H1 (cell line): Measurements from ENCODE around the gene EPB41L4A. TPM values are rescaled to one million over a fixed set of nuclear protein-coding genes. Genes with fewer than 3 reads are reported as not detected.

Source experiments
- CTCF ChIA-PET: fragments of 300-600 bp; sonication (Branson Sonifier 250); formaldehyde crosslinking; loops from one replicate; lab custom pipeline; 2021; ENCODE audit not compliant: partially characterized antibody; lab: Charles Lee
- POLR2A ChIA-PET: fragments of 300-600 bp; sonication (Branson Sonifier 250); formaldehyde crosslinking; loops from one replicate; lab custom pipeline; 2021; ENCODE audit warnings: inconsistent platforms; ENCODE audit not compliant: partially characterized antibody; lab: Charles Lee
- DNase-seq, 2 experiments: peaks; one replicate each; pipeline versions ENCODE4 v3.0.0 to v3.0.0-alpha.2; 2010 to 2022; ENCODE audit warnings: low spot score in 2 of 2, low read depth in 1 of 2, mixed read lengths in 1 of 2
- FAIRE-seq: peaks from 2 replicates; lab custom pipeline; 2011; peaks lifted over from hg19 to GRCh38; lab: Jason Lieb, UNC
- H2AFZ ChIP-seq: 2 replicates; pipeline ENCODE4 v1.8.1; 2012; ENCODE audit warnings: low read length, inconsistent platforms
- H2AK5ac ChIP-seq: 2 replicates; pipeline ENCODE4 v1.6.1; 2013; ENCODE audit warnings: low read depth, low read length
- H2BK120ac ChIP-seq: replicated peaks from 2 replicates; pipeline ENCODE3; 2013; ENCODE audit warnings: low read depth, low read length, inconsistent platforms
- H2BK12ac ChIP-seq: 2 replicates; pipeline ENCODE4 v1.6.1; 2013; ENCODE audit warnings: low read depth, low read length
- H2BK15ac ChIP-seq: 2 replicates; pipeline ENCODE4 v1.6.1; 2013; ENCODE audit warnings: low read length
- H2BK20ac ChIP-seq: 2 replicates; pipeline ENCODE4 v1.6.1; 2013; ENCODE audit warnings: low read length
- H2BK5ac ChIP-seq: 2 replicates; pipeline ENCODE4 v1.6.1; 2013; ENCODE audit warnings: low read depth, low read length
- H3K14ac ChIP-seq: 2 replicates; pipeline ENCODE4 v1.6.1; 2013; ENCODE audit warnings: inconsistent platforms; ENCODE audit not compliant: insufficient read length
- H3K18ac ChIP-seq: 2 replicates; pipeline ENCODE4 v1.6.1; 2013; ENCODE audit warnings: low read length; ENCODE audit errors: extremely low read depth
- H3K23ac ChIP-seq: 2 replicates; pipeline ENCODE4 v1.6.1; 2013; ENCODE audit warnings: inconsistent platforms; ENCODE audit not compliant: insufficient read length
- H3K23me2 ChIP-seq: 2 replicates; pipeline ENCODE4 v1.6.1; 2013; ENCODE audit warnings: low read depth, low read length
- H3K27ac ChIP-seq: 2 replicates; pipeline ENCODE4 v1.6.1; 2011; ENCODE audit warnings: low read depth, low read length, inconsistent platforms
- H3K27me3 ChIP-seq, 4 experiments: replicated peaks in 1 of 4; 1 replicate in 1 of 4; 2 replicates in 3 of 4; pipeline versions ENCODE4 v1.6.1 to v1.8.1; 2011 to 2013; ENCODE audit warnings: low read length in 3 of 4, mild to moderate bottlenecking in 3 of 4, inconsistent platforms in 2 of 4, mixed read lengths in 2 of 4, moderate library complexity in 1 of 4; ENCODE audit not compliant: control insufficient read depth in 3 of 4, insufficient read depth in 3 of 4; ENCODE audit errors: extremely low read depth in 1 of 4
- H3K36me3 ChIP-seq, 4 experiments: 2 replicates each; pipeline versions ENCODE4 v1.6.1 to v1.8.1; 2011 to 2013; ENCODE audit warnings: mild to moderate bottlenecking in 4 of 4, low read length in 3 of 4, moderate library complexity in 2 of 4, control low read depth in 1 of 4, inconsistent platforms in 1 of 4; ENCODE audit not compliant: insufficient read depth in 4 of 4, control insufficient read depth in 2 of 4
- H3K4ac ChIP-seq: replicated peaks from 2 replicates; pipeline ENCODE3; 2013; ENCODE audit warnings: low read length, low read depth, mixed read lengths, inconsistent platforms; ENCODE audit not compliant: insufficient read length
- H3K4me1 ChIP-seq, 4 experiments: replicated peaks in 1 of 4; 1 replicate in 1 of 4; 2 replicates in 3 of 4; pipeline versions ENCODE4 v1.6.1 to v1.8.1; 2011 to 2013; ENCODE audit warnings: low read length in 3 of 4, inconsistent platforms in 2 of 4, mixed read lengths in 1 of 4; ENCODE audit not compliant: insufficient read depth in 4 of 4, control insufficient read depth in 3 of 4
- H3K4me2 ChIP-seq, 2 experiments: 2 replicates each; pipeline versions ENCODE4 v1.6.1 to v1.8.1; 2011 to 2013; ENCODE audit warnings: low read depth in 2 of 2, low read length in 2 of 2, control low read depth in 1 of 2, inconsistent platforms in 1 of 2, mild to moderate bottlenecking in 1 of 2; ENCODE audit not compliant: insufficient read depth in 1 of 2
- H3K4me3 ChIP-seq, 4 experiments: fragments of 200-600, 300-600 bp in 1 of 4; sonication (generic), shearing (Covaris generic), sonication (Bioruptor Twin) in 1 of 4; 2 replicates each; pipeline versions ENCODE4 v1.5.1 to v1.8.1; 2011 to 2016; ENCODE audit warnings: low read length in 4 of 4, low read depth in 3 of 4, control low read depth in 2 of 4, inconsistent platforms in 2 of 4, mild to moderate bottlenecking in 2 of 4, mixed read lengths in 1 of 4, moderate library complexity in 1 of 4; ENCODE audit not compliant: insufficient read depth in 2 of 4; ENCODE audit errors: extremely low read depth in 1 of 4
- H3K56ac ChIP-seq: replicated peaks from 2 replicates; pipeline ENCODE3; 2013; ENCODE audit warnings: low read depth, mild to moderate bottlenecking, mixed read lengths, low read length, inconsistent platforms; ENCODE audit not compliant: insufficient read length
- H3K79me1 ChIP-seq: 2 replicates; pipeline ENCODE4 v1.6.1; 2013; ENCODE audit warnings: low read depth, low read length, control low read depth
- H3K79me2 ChIP-seq, 2 experiments: 2 replicates each; pipeline versions ENCODE4 v1.6.1 to v1.8.1; 2012 to 2013; ENCODE audit warnings: low read length in 2 of 2, mild to moderate bottlenecking in 2 of 2, inconsistent platforms in 1 of 2; ENCODE audit not compliant: insufficient read depth in 2 of 2, control insufficient read depth in 1 of 2
- H3K9ac ChIP-seq, 4 experiments: replicated peaks in 1 of 4; 1 replicate in 1 of 4; 2 replicates in 3 of 4; pipeline versions ENCODE4 v1.6.1 to v1.8.1; 2011 to 2013; ENCODE audit warnings: low read depth in 3 of 4, low read length in 3 of 4, control low read depth in 2 of 4, mild to moderate bottlenecking in 2 of 4, moderate library complexity in 2 of 4, inconsistent platforms in 1 of 4; ENCODE audit errors: extremely low read depth in 1 of 4
- H3K9me3 ChIP-seq, 2 experiments: 2 replicates each; pipeline versions ENCODE4 v1.6.1 to v1.8.1; 2012 to 2013; ENCODE audit warnings: mild to moderate bottlenecking in 2 of 2, moderate library complexity in 2 of 2, control low read depth in 1 of 2, inconsistent platforms in 1 of 2, low read depth in 1 of 2, low read length in 1 of 2, mixed read lengths in 1 of 2; ENCODE audit not compliant: insufficient read depth in 2 of 2
- H4K20me1 ChIP-seq, 2 experiments: replicated peaks in 1 of 2; 2 replicates each; pipeline versions ENCODE3 to v1.8.1; 2011 to 2013; ENCODE audit warnings: inconsistent platforms in 2 of 2, low read length in 2 of 2, mild to moderate bottlenecking in 1 of 2; ENCODE audit not compliant: insufficient read depth in 2 of 2, control insufficient read depth in 1 of 2
- H4K5ac ChIP-seq: 2 replicates; pipeline ENCODE4 v1.6.1; 2013; ENCODE audit warnings: low read length, low read depth, mixed read lengths, inconsistent platforms; ENCODE audit not compliant: insufficient read length
- H4K8ac ChIP-seq: 2 replicates; pipeline ENCODE4 v1.8.0; 2013; ENCODE audit warnings: mild to moderate bottlenecking, moderate library complexity, low read length, inconsistent platforms; ENCODE audit not compliant: insufficient read depth; ENCODE audit errors: extremely low read depth
- H4K91ac ChIP-seq: replicated peaks from 2 replicates; pipeline ENCODE3; 2013; ENCODE audit warnings: low read length, mixed read lengths, inconsistent platforms; ENCODE audit not compliant: insufficient read length
- EGR1 ChIP-seq: IDR thresholded peaks from 2 replicates; pipeline ENCODE4 v1.6.1; 2011; ENCODE audit warnings: low read depth, low read length, borderline replicate concordance
- RAD21 ChIP-seq, 2 experiments: IDR thresholded peaks in 1 of 2; conservative IDR thresholded peaks in 1 of 2; 2 replicates each; pipeline ENCODE4 v1.6.1; 2011; ENCODE audit warnings: low read depth in 2 of 2, low read length in 2 of 2, improper control_type of control experiment in 1 of 2, inconsistent platforms in 1 of 2, mild to moderate bottlenecking in 1 of 2, moderate library complexity in 1 of 2
- WGBS, 2 experiments: shearing (Covaris generic) in 1 of 2; methylation state at CpG; one replicate each; pipeline versions ENCODE4 v1.1.6 to v1.1.7; 2013 to 2015; ENCODE audit warnings: low lambda C conversion rate in 2 of 2, mixed read lengths in 2 of 2, inconsistent platforms in 1 of 2, low coverage in 1 of 2, missing lambda C conversion rate in 1 of 2; ENCODE audit not compliant: insufficient replicate concordance in 2 of 2, insufficient coverage in 1 of 2, insufficient read length in 1 of 2; ENCODE audit errors: extremely low coverage in 1 of 2, missing lambda C conversion rate in 1 of 2; 5-methylcytosine and 5-hydroxymethylcytosine counted together
- polyA plus RNA-seq, 7 experiments: library from polyadenylated mRNA; depleted of rRNA in 3 of 7; stranded (reverse) in 5 of 7; unstranded in 2 of 7; fragments of >200 nt in 5 of 7; fragments of 200-250 nt in 2 of 7; gene quantifications; 1 replicate in 5 of 7; 2 replicates in 1 of 7; 4 replicates in 1 of 7; pipeline versions ENCODE4 v1.2.1 to v1.2.3, GENCODE V29; 2011 to 2013; ENCODE audit warnings: missing spikeins in 2 of 7, mixed read lengths in 2 of 7
- total RNA-seq: library from RNA; stranded (reverse); fragmentation: NEBNext Ultra II Directional; extraction: Animal tissue kit (Norgen Biotek cat#: 25700); gene quantifications from 2 replicates; pipeline ENCODE4 v1.2.1, GENCODE V29; 2021
- TF ChIP-seq, protein P1 (sequence below), 3 experiments: IDR thresholded peaks; 1 replicate in 2 of 3; 2 replicates in 1 of 3; pipeline versions ENCODE4 v1.5.1 to v1.6.1; 2011; ENCODE audit warnings: low read length in 3 of 3, mild to moderate bottlenecking in 3 of 3, inconsistent platforms in 2 of 3, low read depth in 1 of 3, moderate library complexity in 1 of 3; ENCODE audit not compliant: insufficient read depth in 1 of 3; ENCODE audit errors: control extremely low read depth in 1 of 3

The EPB41L4A gene
- total and polyA plus RNA-seq, 2 of the 8 experiments (the other 6 are each of a cell fraction or from before 2014, with no cell fraction given) = 1.6 to 4.6 TPM

DNA sequence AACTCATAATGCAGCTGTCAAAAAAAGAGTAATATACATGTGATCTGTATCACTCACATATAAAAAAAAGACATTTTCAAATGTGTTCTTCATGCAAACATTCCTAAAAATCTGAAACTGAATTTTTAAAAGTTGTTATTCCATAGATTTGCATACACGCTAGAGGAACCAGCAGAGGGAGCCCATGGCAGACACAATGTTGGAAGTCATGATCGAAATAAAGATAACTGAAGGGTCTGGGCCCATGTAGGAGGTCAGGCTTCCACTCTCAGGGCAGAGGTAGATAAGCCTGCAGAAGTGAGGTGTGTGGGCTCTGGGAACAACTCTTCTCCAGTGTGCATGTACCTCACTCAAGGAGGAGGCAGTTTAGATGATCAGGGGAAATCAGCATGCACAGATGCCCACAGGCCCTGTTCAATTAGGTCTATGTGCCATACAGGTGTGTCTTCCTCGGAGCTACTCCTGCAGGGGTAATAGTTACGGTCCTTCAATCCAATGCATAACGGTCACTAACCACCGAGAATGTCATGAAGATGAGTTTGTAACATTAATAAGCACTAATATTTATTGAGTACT is 208.6 kb downstream of the EPB41L4A start:
- DNase-seq = no peak
- Histone ChIP-seq H3K23me2 (no peaks in the 10 kb centered on the region), H2BK15ac (peak overlapping the region; percentile 36; the same call in 1 of the 2 replicates), H3K9me3 (no peaks in the 10 kb centered on the region), H2BK12ac (no peak overlapping the region; the same call in 1 of the 2 replicates), H3K4me3 (no peak overlapping the region), H3K4ac (no peak overlapping the region), H3K14ac (no peak overlapping the region), H3K56ac (no peak overlapping the region), H3K27me3 (no peaks in the 10 kb centered on the region), H3K18ac (no peak overlapping the region), H2AFZ (no peak overlapping the region), H3K4me2 (no peak overlapping the region), H3K36me3 (no peaks in the 10 kb centered on the region), H2BK120ac (no peak overlapping the region), H2AK5ac (no peak overlapping the region), H4K8ac (no peak overlapping the region), H4K5ac (no peak overlapping the region), H2BK20ac (no peak overlapping the region), H3K4me1 (peaks cover 0 to 5% (median 2%) of the 10 kb centered on the region in 4 experiments; a peak in 3 of 7 replicates), H2BK5ac (no peak overlapping the region), H3K27ac (no peak overlapping the region), H3K79me1 (no peaks in the 10 kb centered on the region), H3K23ac (no peak overlapping the region), H4K91ac (no peak overlapping the region), H4K20me1 (no peaks in the 10 kb centered on the region), H3K79me2 (no peaks in the 10 kb centered on the region), H3K9ac (no peak overlapping the region)
- ChIA-PET CTCF (interaction anchor here (0.6 to 3.6 kb wide), 20 partner anchors 10 to 395 kb away, joined by 3 to 40 read pairs (median 3); partner anchors contain the start of gene EPB41L4A), POLR2A (no interaction called here)
- peak; percentile 66 for FAIRE-seq
- 81% methylated on average over 6 of the region's 6 CpGs; no CpG with 5 or more reads in 1 of the 2 experiments for WGBS, 2 experiments
- no peak for TF ChIP-seq EGR1
- peak; percentile 80 to 84 for TF ChIP-seq RAD21 (IDR thresholded peaks at IDR 0.05 in 1 of 2, conservative IDR thresholded peaks at IDR 0.05 in 1 of 2; ENCODE audit: low read depth in 2 of 2, low read length in 2 of 2)
- TF ChIP-seq, protein P1, sequence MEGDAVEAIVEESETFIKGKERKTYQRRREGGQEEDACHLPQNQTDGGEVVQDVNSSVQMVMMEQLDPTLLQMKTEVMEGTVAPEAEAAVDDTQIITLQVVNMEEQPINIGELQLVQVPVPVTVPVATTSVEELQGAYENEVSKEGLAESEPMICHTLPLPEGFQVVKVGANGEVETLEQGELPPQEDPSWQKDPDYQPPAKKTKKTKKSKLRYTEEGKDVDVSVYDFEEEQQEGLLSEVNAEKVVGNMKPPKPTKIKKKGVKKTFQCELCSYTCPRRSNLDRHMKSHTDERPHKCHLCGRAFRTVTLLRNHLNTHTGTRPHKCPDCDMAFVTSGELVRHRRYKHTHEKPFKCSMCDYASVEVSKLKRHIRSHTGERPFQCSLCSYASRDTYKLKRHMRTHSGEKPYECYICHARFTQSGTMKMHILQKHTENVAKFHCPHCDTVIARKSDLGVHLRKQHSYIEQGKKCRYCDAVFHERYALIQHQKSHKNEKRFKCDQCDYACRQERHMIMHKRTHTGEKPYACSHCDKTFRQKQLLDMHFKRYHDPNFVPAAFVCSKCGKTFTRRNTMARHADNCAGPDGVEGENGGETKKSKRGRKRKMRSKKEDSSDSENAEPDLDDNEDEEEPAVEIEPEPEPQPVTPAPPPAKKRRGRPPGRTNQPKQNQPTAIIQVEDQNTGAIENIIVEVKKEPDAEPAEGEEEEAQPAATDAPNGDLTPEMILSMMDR (IDR thresholded peaks at IDR 0.05; ENCODE audit: control extremely low read depth in 1 of 3, insufficient read depth in 1 of 3, low read depth in 1 of 3, low read length in 3 of 3) = peak in 2 of 3 experiments; percentile 61 to 63; a peak in 3 of 4 replicates
